Cardiac muscle cell (in vitro differentiated cells and primary cell): ENCODE data around the gene RAB33B. TPM values are rescaled to one million over a fixed set of nuclear protein-coding genes. Genes with fewer than 3 reads are reported as not detected.
A peak's percentile ranks its signal among the peaks of the same experiment; 100 is the strongest.
"Not testable (repeated sequence)": the region's sequence is repeated elsewhere in the genome, so short reads cannot be mapped to it uniquely, and the experiment has no call there.

Source experiments
- DNase-seq, 2 donors: peaks; one replicate each; pipeline versions ENCODE4 v3.0.0 to v3.0.0-alpha.2; 2010 to 2017; ENCODE audit warnings: low read depth in 1 of 2, low spot score in 1 of 2
- H3K27ac ChIP-seq: fragments of 200-600 bp; sonication (generic); 2 replicates; pipeline ENCODE4 v1.5.1; 2016
- H3K27me3 ChIP-seq: fragments of 200-600 bp; sonication (generic); 2 replicates; pipeline ENCODE4 v1.6.0; 2016; ENCODE audit warnings: control low read depth
- H3K36me3 ChIP-seq: fragments of 200-600 bp; sonication (generic); 2 replicates; pipeline ENCODE4 v1.5.1; 2016; ENCODE audit warnings: control low read depth
- H3K4me1 ChIP-seq: fragments of 200-600 bp; sonication (generic); 2 replicates; pipeline ENCODE4 v1.8.1; 2017; ENCODE audit warnings: low read depth, mild to moderate bottlenecking, mixed run types
- H3K4me3 ChIP-seq: fragments of 200-600 bp; sonication (generic); 2 replicates; pipeline ENCODE4 v1.5.1; 2016; ENCODE audit warnings: mild to moderate bottlenecking
- H3K9me3 ChIP-seq: fragments of 200-600 bp; sonication (generic); 2 replicates; pipeline ENCODE4 v1.5.1; 2017; ENCODE audit warnings: low read depth, mild to moderate bottlenecking, control low read depth
- CTCF ChIP-seq: IDR thresholded peaks from 2 replicates; pipeline ENCODE4 v1.5.1; 2012; ENCODE audit warnings: low read depth, mild to moderate bottlenecking, low read length
- polyA plus RNA-seq: library from polyadenylated mRNA; unstranded; fragments of >200 nt; fragmentation: Nextera tagmentation; extraction: Ambion mirVana; gene quantifications from 2 replicates; pipeline ENCODE4 v1.2.1, GENCODE V29; 2016
- total RNA-seq: library from RNA; depleted of rRNA; stranded (reverse); fragments of >200 nt; gene quantifications from 2 replicates; pipeline ENCODE4 v1.2.3, GENCODE V29; 2016

Gene RAB33B
- total and polyA plus RNA-seq, 2 experiments from 2014 or later, result 8.4 to 8.8 TPM

GRCh38 chr4:139457318-139457717, 3.4 kb downstream of the RAB33B start:
- Histone ChIP-seq H3K4me3 (no peak overlapping the region), H3K9me3 (no peaks in the 10 kb centered on the region), H3K27me3 (no peaks in the 10 kb centered on the region), H3K27ac (no peak overlapping the region), H3K4me1 (peaks cover 10% of the 10 kb centered on the region), H3K36me3 (no peaks in the 10 kb centered on the region)
- DNase-seq, result no peak
- no peak for TF ChIP-seq CTCF

- Histone ChIP-seq H3K27me3 (no peaks in the 10 kb centered on the region), H3K9me3 (no peaks in the 10 kb centered on the region), H3K27ac (no peak overlapping the region), H3K4me1 (peaks cover 6% of the 10 kb centered on the region), H3K36me3 (no peaks in the 10 kb centered on the region), H3K4me3 (no peak overlapping the region)
- DNase-seq, result no peak
- no peak for TF ChIP-seq CTCF
Observed at GRCh38 chr4:139458543-139458942, 4.6 kb downstream of the RAB33B start.

- no peak overlapping the region for H3K4me3 ChIP-seq
- H3K27ac ChIP-seq, result no peak overlapping the region
- H3K4me1 ChIP-seq, result peaks cover 6% of the 10 kb centered on the region
- H3K27me3 ChIP-seq, result no peaks in the 10 kb centered on the region
- no peaks in the 10 kb centered on the region for H3K36me3 ChIP-seq
- no peaks in the 10 kb centered on the region for H3K9me3 ChIP-seq
- TF ChIP-seq CTCF, result no peak
- no peak for DNase-seq
Observed at GRCh38 chr4:139458999-139459398, 5.1 kb downstream of the RAB33B start.

GRCh38 chr4:139460565-139460964, 6.6 kb downstream of the RAB33B start:
- Histone ChIP-seq H3K27me3 (no peaks in the 10 kb centered on the region), H3K36me3 (no peaks in the 10 kb centered on the region), H3K4me3 (no peak overlapping the region), H3K4me1 (peaks cover 6% of the 10 kb centered on the region), H3K9me3 (no peaks in the 10 kb centered on the region), H3K27ac (no peak overlapping the region)
- TF ChIP-seq CTCF, result no peak
- DNase-seq, result no peak

GRCh38 chr4:139461022-139461628, 7.2 kb downstream of the RAB33B start:
- H3K4me3 ChIP-seq, result no peak overlapping the region
- no peaks in the 10 kb centered on the region for H3K27me3 ChIP-seq
- H3K36me3 ChIP-seq, result no peaks in the 10 kb centered on the region
- peak in 1 of 2 donors; percentile 2 for DNase-seq
- TF ChIP-seq CTCF, result no peak
- H3K27ac ChIP-seq, result no peak overlapping the region
- H3K9me3 ChIP-seq, result no peaks in the 10 kb centered on the region
- H3K4me1 ChIP-seq, result peaks cover under 1% of the 10 kb centered on the region

GRCh38 chr4:139464512-139464911, 10.6 kb downstream of the RAB33B start:
- DNase-seq, H3K36me3 ChIP-seq, H3K9me3 ChIP-seq, H3K4me1 ChIP-seq, H3K27ac ChIP-seq, H3K4me3 ChIP-seq, H3K27me3 ChIP-seq: not testable (repeated sequence)
